ENCODE measurements around the gene RBMXL3. TPM values are rescaled to one million over a fixed set of nuclear protein-coding genes. Genes with fewer than 3 reads are reported as not detected.

RBMXL3 gene
- total RNA-seq (not detected), polyA plus RNA-seq (not detected)
- long read RNA-seq, donor 1 = 0 reads
- long read RNA-seq, donor 2 = 0 reads
- long read RNA-seq, donor 3 = 0 reads
- long read RNA-seq, donor 4 = 0 reads
- long read RNA-seq, donor 5 = 0 reads
- long read RNA-seq, donor 6 = 0 reads
- long read RNA-seq, donor 7 = 0 reads
- long read RNA-seq, donor 8 = 0 reads
- long read RNA-seq, donor 9 = 0 reads
- long read RNA-seq, donor 10 = 0 reads

DNA sequence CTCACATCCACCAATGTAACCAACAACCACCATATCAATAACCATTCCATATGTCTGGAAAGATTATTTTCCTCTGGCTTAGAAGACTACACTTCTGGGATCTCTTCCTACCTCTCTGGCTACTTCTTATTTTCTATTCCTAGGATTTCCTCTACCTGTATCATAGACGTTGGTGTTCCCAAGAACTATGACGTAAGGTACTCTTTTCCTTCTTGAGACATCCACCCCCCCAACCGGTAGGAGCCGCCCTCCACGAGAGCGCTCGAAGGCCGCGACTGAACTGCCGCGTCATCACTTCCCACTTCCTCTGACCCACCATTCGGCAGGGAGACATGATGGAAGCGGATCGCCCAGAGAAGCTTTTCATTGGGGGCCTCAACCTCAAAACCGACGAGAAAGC, at the start of gene RBMXL3:
Gene RBMXL3 (plus strand): TSS at position 301 of the 400 bp plus-strand sequence. CDS start 32 bp downstream, at position 333.
- WGBS = 98% methylated on average over 16 of the region's 16 CpGs
- H3K9me3 ChIP-seq (ENCODE audit: control insufficient read depth in 2 of 2, insufficient read depth in 1 of 2, low read length in 1 of 2) = peaks cover 0 to 33% of the 10 kb centered on the region in 2 donors
- no peaks in the 10 kb centered on the region for H3K36me3 ChIP-seq (ENCODE audit: control insufficient read depth in 2 of 2, insufficient read depth in 2 of 2, low read length in 1 of 2)
- H3K27ac ChIP-seq (ENCODE audit: low read depth in 1 of 2, low read length in 1 of 2) = no peak within 1 kb of the TSS
- no peaks in the 10 kb centered on the region for H3K27me3 ChIP-seq (ENCODE audit: control insufficient read depth in 2 of 2, insufficient read depth in 1 of 2, low read length in 1 of 2)
- H3K4me1 ChIP-seq (ENCODE audit: control insufficient read depth in 2 of 2, insufficient read depth in 2 of 2, low read length in 2 of 2) = no peaks in the 10 kb centered on the region
- H3K4me3 ChIP-seq (ENCODE audit: low read length in 2 of 2) = no peak within 1 kb of the TSS
- no peak for DNase-seq (ENCODE audit: low read depth in 6 of 9, low spot score in 9 of 9)

- no peak for DNase-seq (ENCODE audit: low read depth in 6 of 9, low spot score in 9 of 9)
- no peaks in the 10 kb centered on the region for H3K36me3 ChIP-seq (ENCODE audit: control insufficient read depth in 2 of 2, insufficient read depth in 2 of 2, low read length in 1 of 2)
- no peaks in the 10 kb centered on the region for H3K4me1 ChIP-seq (ENCODE audit: control insufficient read depth in 2 of 2, insufficient read depth in 2 of 2, low read length in 2 of 2)
- H3K27ac ChIP-seq (ENCODE audit: low read depth in 1 of 2, low read length in 1 of 2) = no peak overlapping the region
- H3K4me3 ChIP-seq (ENCODE audit: low read length in 2 of 2) = no peak overlapping the region
- H3K27me3 ChIP-seq (ENCODE audit: control insufficient read depth in 2 of 2, insufficient read depth in 1 of 2, low read length in 1 of 2) = no peaks in the 10 kb centered on the region
- H3K9me3 ChIP-seq (ENCODE audit: control insufficient read depth in 2 of 2, insufficient read depth in 1 of 2, low read length in 1 of 2) = no peaks in the 10 kb centered on the region
Measured at GRCh38 chrX:115142057-115142456, 47.2 kb upstream of the RBMXL3 start.

- 90% methylated on average over 1 of the region's 1 CpG for WGBS
- no peak overlapping the region for H3K27ac ChIP-seq (ENCODE audit: low read depth in 1 of 2, low read length in 1 of 2)
- no peak for DNase-seq (ENCODE audit: low read depth in 6 of 9, low spot score in 9 of 9)
- no peaks in the 10 kb centered on the region for H3K27me3 ChIP-seq (ENCODE audit: control insufficient read depth in 2 of 2, insufficient read depth in 1 of 2, low read length in 1 of 2)
- H3K4me3 ChIP-seq (ENCODE audit: low read length in 2 of 2) = no peak overlapping the region
- H3K9me3 ChIP-seq (ENCODE audit: control insufficient read depth in 2 of 2, insufficient read depth in 1 of 2, low read length in 1 of 2) = no peaks in the 10 kb centered on the region
- H3K4me1 ChIP-seq (ENCODE audit: control insufficient read depth in 2 of 2, insufficient read depth in 2 of 2, low read length in 2 of 2) = no peaks in the 10 kb centered on the region
- H3K36me3 ChIP-seq (ENCODE audit: control insufficient read depth in 2 of 2, insufficient read depth in 2 of 2, low read length in 1 of 2) = no peaks in the 10 kb centered on the region
Measured at GRCh38 chrX:115147220-115147619, 42.0 kb upstream of the RBMXL3 start.

- 94% methylated on average over 9 of the region's 9 CpGs for WGBS
- Histone ChIP-seq H3K9me3 (ENCODE audit: control insufficient read depth in 2 of 2, insufficient read depth in 1 of 2, low read length in 1 of 2) (no peaks in the 10 kb centered on the region), H3K4me3 (ENCODE audit: low read length in 2 of 2) (no peak overlapping the region), H3K36me3 (ENCODE audit: control insufficient read depth in 2 of 2, insufficient read depth in 2 of 2, low read length in 1 of 2) (no peaks in the 10 kb centered on the region), H3K27ac (ENCODE audit: low read depth in 1 of 2, low read length in 1 of 2) (no peak overlapping the region), H3K27me3 (ENCODE audit: control insufficient read depth in 2 of 2, insufficient read depth in 1 of 2, low read length in 1 of 2) (no peaks in the 10 kb centered on the region), H3K4me1 (ENCODE audit: control insufficient read depth in 2 of 2, insufficient read depth in 2 of 2, low read length in 2 of 2) (no peaks in the 10 kb centered on the region)
- DNase-seq (ENCODE audit: low read depth in 6 of 9, low spot score in 9 of 9) = no peak
Measured at GRCh38 chrX:115173181-115173580, 16.0 kb upstream of the RBMXL3 start.

DNA sequence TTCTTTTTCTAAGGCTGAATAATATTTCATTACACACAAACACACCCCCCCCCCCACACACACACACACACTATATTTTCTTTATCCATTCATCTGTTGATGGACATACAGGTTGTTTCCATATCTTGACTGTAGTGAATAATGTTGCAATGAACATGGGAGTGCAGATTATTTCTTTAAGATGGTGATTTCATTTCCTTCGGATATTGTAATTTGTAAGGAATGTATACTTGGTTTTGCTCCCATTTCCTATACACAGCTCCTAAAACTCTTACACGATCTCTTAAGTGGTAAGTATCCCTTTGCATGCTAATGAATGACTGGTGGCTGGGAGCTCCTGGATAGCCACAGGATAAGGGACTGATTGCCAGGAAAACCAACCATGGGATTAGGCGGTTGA, 14.7 kb upstream of the RBMXL3 start:
- Histone ChIP-seq H3K36me3 (ENCODE audit: control insufficient read depth in 2 of 2, insufficient read depth in 2 of 2, low read length in 1 of 2) (no peaks in the 10 kb centered on the region), H3K27me3 (ENCODE audit: control insufficient read depth in 2 of 2, insufficient read depth in 1 of 2, low read length in 1 of 2) (no peaks in the 10 kb centered on the region), H3K27ac (ENCODE audit: low read depth in 1 of 2, low read length in 1 of 2) (no peak overlapping the region), H3K4me1 (ENCODE audit: control insufficient read depth in 2 of 2, insufficient read depth in 2 of 2, low read length in 2 of 2) (no peaks in the 10 kb centered on the region), H3K9me3 (ENCODE audit: control insufficient read depth in 2 of 2, insufficient read depth in 1 of 2, low read length in 1 of 2) (no peaks in the 10 kb centered on the region), H3K4me3 (ENCODE audit: low read length in 2 of 2) (no peak overlapping the region)
- no peak for DNase-seq (ENCODE audit: low read depth in 6 of 9, low spot score in 9 of 9)
- WGBS = 96% methylated on average over 3 of the region's 3 CpGs

DNA sequence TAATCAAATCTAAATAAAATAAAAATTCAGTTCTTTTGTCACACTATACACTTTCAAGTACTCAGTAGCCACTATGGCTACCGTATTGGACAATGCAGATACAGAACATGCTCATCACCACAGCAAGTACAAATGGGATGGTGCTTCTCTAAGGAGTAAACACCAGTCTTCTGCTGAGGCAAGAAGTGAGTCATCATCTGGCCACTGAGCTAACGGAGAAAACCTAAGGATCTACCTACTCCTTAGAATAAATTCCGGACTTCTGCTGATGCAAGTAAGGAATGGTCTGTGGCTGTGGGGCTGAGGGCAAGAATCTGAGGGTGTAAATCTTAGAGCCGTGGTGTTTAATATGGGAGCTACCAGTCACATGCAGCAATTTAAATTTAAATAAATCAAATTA, 11.3 kb upstream of the RBMXL3 start:
- Histone ChIP-seq H3K36me3 (ENCODE audit: control insufficient read depth in 2 of 2, insufficient read depth in 2 of 2, low read length in 1 of 2) (no peaks in the 10 kb centered on the region), H3K27ac (ENCODE audit: low read depth in 1 of 2, low read length in 1 of 2) (no peak overlapping the region), H3K4me3 (ENCODE audit: low read length in 2 of 2) (no peak overlapping the region), H3K9me3 (ENCODE audit: control insufficient read depth in 2 of 2, insufficient read depth in 1 of 2, low read length in 1 of 2) (no peaks in the 10 kb centered on the region), H3K27me3 (ENCODE audit: control insufficient read depth in 2 of 2, insufficient read depth in 1 of 2, low read length in 1 of 2) (no peaks in the 10 kb centered on the region), H3K4me1 (ENCODE audit: control insufficient read depth in 2 of 2, insufficient read depth in 2 of 2, low read length in 2 of 2) (no peaks in the 10 kb centered on the region)
- WGBS = 98% methylated on average over 4 of the region's 4 CpGs
- no peak for DNase-seq (ENCODE audit: low read depth in 6 of 9, low spot score in 9 of 9)

DNA sequence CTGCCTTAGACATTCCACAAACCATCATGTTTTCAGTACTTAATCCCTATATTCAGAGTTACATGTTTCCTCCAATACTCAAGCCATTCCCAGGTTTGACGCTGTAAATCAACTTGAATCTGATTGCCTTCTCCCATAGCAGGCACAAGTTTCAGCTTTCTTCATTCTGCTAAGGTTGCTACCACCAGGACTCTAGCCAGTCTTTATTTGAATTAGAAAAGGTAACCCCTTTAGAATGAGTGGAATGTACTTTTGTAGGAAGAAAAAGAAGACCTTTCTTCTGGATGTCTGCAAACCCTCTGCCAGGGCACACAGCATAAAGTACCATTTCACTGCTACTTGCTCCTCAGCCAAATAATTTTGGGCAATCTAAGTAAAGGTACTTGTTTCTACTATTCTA, 10.7 kb upstream of the RBMXL3 start:
- no peaks in the 10 kb centered on the region for H3K36me3 ChIP-seq (ENCODE audit: control insufficient read depth in 2 of 2, insufficient read depth in 2 of 2, low read length in 1 of 2)
- no peaks in the 10 kb centered on the region for H3K4me1 ChIP-seq (ENCODE audit: control insufficient read depth in 2 of 2, insufficient read depth in 2 of 2, low read length in 2 of 2)
- WGBS = 96% methylated on average over 1 of the region's 1 CpG
- no peaks in the 10 kb centered on the region for H3K27me3 ChIP-seq (ENCODE audit: control insufficient read depth in 2 of 2, insufficient read depth in 1 of 2, low read length in 1 of 2)
- no peaks in the 10 kb centered on the region for H3K9me3 ChIP-seq (ENCODE audit: control insufficient read depth in 2 of 2, insufficient read depth in 1 of 2, low read length in 1 of 2)
- no peak overlapping the region for H3K27ac ChIP-seq (ENCODE audit: low read depth in 1 of 2, low read length in 1 of 2)
- H3K4me3 ChIP-seq (ENCODE audit: low read length in 2 of 2) = no peak overlapping the region
- DNase-seq (ENCODE audit: low read depth in 6 of 9, low spot score in 9 of 9) = no peak

GRCh38 chrX:115183980-115184379, 5.2 kb upstream of the RBMXL3 start:
- WGBS = 96% methylated on average over 2 of the region's 2 CpGs
- H3K4me3 ChIP-seq (ENCODE audit: low read length in 2 of 2) = no peak overlapping the region
- no peak overlapping the region for H3K27ac ChIP-seq (ENCODE audit: low read depth in 1 of 2, low read length in 1 of 2)
- no peak for DNase-seq (ENCODE audit: low read depth in 6 of 9, low spot score in 9 of 9)
- H3K27me3 ChIP-seq (ENCODE audit: control insufficient read depth in 2 of 2, insufficient read depth in 1 of 2, low read length in 1 of 2) = no peaks in the 10 kb centered on the region
- no peaks in the 10 kb centered on the region for H3K9me3 ChIP-seq (ENCODE audit: control insufficient read depth in 2 of 2, insufficient read depth in 1 of 2, low read length in 1 of 2)
- no peaks in the 10 kb centered on the region for H3K4me1 ChIP-seq (ENCODE audit: control insufficient read depth in 2 of 2, insufficient read depth in 2 of 2, low read length in 2 of 2)
- H3K36me3 ChIP-seq (ENCODE audit: control insufficient read depth in 2 of 2, insufficient read depth in 2 of 2, low read length in 1 of 2) = no peaks in the 10 kb centered on the region

DNA sequence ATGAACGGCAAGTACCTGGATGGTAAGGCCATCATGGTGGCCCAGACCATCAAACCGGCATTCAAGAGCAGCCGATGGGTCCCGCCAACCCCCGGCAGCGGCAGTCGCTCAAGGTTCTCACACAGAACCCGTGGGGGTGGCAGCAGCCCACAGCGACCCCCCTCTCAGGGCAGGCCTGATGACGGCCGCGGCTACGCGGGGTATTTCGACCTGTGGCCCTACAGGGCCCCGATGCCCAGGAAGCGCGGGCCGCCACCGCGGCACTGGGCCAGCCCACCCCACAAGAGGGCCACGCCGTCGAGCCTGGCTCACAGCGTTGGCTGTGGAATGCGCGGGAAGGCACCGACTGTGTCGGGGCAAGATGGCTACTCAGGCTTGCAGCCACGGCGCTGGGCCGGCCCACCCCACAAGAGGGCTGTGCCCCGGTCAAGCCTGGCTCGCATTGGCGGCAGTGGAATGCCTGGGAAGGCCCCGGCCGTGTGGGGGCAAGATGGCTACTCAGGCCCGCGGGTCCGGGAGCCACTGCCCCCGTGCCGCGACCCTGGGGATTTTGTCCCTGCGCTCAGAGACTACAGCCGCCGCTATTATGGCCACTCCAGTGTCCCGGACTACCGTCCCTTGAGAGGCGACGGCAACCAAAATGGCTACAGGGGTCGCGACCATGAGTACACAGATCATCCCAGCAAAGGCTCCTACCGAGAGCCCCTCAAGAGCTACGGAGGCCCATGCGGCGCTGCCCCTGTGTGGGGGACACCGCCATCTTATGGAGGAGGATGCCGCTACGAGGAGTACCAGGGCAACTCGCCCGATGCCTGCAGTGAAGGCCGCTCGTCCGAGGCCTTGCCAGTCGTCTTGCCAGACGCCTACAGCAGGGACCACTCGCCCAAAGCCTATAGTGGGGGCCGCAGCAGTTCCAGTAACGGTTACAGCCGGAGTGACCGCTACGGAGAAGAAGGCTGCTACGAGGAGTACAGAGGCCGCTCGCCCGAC, 731 bp downstream of the RBMXL3 start:
- Histone ChIP-seq H3K27ac (ENCODE audit: low read depth in 1 of 2, low read length in 1 of 2) (no peak overlapping the region), H3K36me3 (ENCODE audit: control insufficient read depth in 2 of 2, insufficient read depth in 2 of 2, low read length in 1 of 2) (no peaks in the 10 kb centered on the region), H3K9me3 (ENCODE audit: control insufficient read depth in 2 of 2, insufficient read depth in 1 of 2, low read length in 1 of 2) (peaks cover 0 to 33% of the 10 kb centered on the region in 2 donors), H3K4me3 (ENCODE audit: low read length in 2 of 2) (no peak overlapping the region), H3K4me1 (ENCODE audit: control insufficient read depth in 2 of 2, insufficient read depth in 2 of 2, low read length in 2 of 2) (no peaks in the 10 kb centered on the region), H3K27me3 (ENCODE audit: control insufficient read depth in 2 of 2, insufficient read depth in 1 of 2, low read length in 1 of 2) (no peaks in the 10 kb centered on the region)
- 96% methylated on average over 76 of the region's 76 CpGs for WGBS
- DNase-seq (ENCODE audit: low read depth in 6 of 9, low spot score in 9 of 9) = no peak
